ENCODE results near the gene TTC32. TPM values are rescaled to one million over a fixed set of nuclear protein-coding genes. Genes with fewer than 3 reads are reported as not detected.
"Not testable (repeated sequence)": the region's sequence is repeated elsewhere in the genome, so short reads cannot be mapped to it uniquely, and the experiment has no call there.

Gene TTC32
- total RNA-seq, 2 donors from 2014 or later, result 16.6 to 20.6 TPM

DNA sequence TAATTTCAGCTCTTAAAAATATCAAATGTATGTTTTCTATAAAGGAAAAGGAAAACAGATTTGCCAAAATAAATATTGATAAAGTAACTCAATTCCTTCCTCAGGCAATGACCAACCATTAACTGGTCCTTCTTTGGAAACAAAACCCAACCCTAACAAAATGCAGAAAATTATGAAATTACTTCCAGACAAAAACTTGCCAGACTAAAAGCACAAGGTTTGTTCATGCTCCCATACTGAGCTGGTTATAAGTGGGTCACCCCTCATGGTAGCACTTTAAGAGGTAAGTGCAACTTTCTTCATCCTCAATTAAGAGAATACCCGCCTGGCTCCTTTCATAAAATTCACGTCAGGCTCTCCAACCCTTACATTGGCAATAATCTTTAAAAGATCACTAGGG is 31.1 kb upstream of the TTC32 start:
- H3K4me1 ChIP-seq (replicated peaks), result no peaks in the 10 kb centered on the region
- no peaks in the 10 kb centered on the region for H3K27me3 ChIP-seq (replicated peaks; ENCODE audit: insufficient read depth)
- no peak overlapping the region for H3K4me3 ChIP-seq
- TF ChIP-seq POLR2A (IDR thresholded peaks at IDR 0.05), result no peak
- TF ChIP-seq POLR2AphosphoS5 (IDR thresholded peaks at IDR 0.05), result no peak
- TF ChIP-seq, protein P1, sequence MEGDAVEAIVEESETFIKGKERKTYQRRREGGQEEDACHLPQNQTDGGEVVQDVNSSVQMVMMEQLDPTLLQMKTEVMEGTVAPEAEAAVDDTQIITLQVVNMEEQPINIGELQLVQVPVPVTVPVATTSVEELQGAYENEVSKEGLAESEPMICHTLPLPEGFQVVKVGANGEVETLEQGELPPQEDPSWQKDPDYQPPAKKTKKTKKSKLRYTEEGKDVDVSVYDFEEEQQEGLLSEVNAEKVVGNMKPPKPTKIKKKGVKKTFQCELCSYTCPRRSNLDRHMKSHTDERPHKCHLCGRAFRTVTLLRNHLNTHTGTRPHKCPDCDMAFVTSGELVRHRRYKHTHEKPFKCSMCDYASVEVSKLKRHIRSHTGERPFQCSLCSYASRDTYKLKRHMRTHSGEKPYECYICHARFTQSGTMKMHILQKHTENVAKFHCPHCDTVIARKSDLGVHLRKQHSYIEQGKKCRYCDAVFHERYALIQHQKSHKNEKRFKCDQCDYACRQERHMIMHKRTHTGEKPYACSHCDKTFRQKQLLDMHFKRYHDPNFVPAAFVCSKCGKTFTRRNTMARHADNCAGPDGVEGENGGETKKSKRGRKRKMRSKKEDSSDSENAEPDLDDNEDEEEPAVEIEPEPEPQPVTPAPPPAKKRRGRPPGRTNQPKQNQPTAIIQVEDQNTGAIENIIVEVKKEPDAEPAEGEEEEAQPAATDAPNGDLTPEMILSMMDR (IDR thresholded peaks at IDR 0.05), result no peak
- intact Hi-C loops (cut with DNase I), result no loop called here
- no peak for DNase-seq (ENCODE audit: low spot score)
- no peaks in the 10 kb centered on the region for H3K9me3 ChIP-seq
- H3K27ac ChIP-seq, result no peak overlapping the region
- H3K36me3 ChIP-seq, result no peaks in the 10 kb centered on the region
- WGBS, result 70% methylated on average over 2 of the region's 2 CpGs

DNA sequence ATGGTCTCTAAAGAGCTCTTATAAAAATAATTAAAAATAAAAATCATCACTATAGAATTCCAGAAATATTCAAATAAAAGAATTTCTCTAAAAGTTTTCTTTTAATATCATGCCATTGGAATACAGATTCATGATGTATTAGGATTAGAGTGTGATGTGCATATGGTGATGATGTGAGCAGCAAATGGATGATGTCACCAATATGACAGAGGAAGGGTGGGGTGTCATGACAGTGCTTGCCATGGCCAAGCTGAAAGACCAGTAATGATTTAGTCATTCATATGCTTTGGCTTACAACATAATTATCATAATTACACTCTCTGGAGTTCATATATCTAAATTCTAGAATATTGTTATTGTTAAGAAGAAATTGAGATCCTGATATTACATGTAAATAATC is 27.4 kb upstream of the TTC32 start:
- DNase-seq (ENCODE audit: low spot score), result no peak
- intact Hi-C loops (cut with DNase I), result no loop called here
- Histone ChIP-seq H3K27me3 (replicated peaks; ENCODE audit: insufficient read depth) (no peaks in the 10 kb centered on the region), H3K36me3 (no peaks in the 10 kb centered on the region), H3K4me3 (no peak overlapping the region), H3K27ac (no peak overlapping the region), H3K4me1 (replicated peaks) (no peaks in the 10 kb centered on the region), H3K9me3 (no peaks in the 10 kb centered on the region)
- TF ChIP-seq POLR2A (IDR thresholded peaks at IDR 0.05) (no peak), POLR2AphosphoS5 (IDR thresholded peaks at IDR 0.05) (no peak)
- TF ChIP-seq, protein P1 (IDR thresholded peaks at IDR 0.05), result no peak

DNA sequence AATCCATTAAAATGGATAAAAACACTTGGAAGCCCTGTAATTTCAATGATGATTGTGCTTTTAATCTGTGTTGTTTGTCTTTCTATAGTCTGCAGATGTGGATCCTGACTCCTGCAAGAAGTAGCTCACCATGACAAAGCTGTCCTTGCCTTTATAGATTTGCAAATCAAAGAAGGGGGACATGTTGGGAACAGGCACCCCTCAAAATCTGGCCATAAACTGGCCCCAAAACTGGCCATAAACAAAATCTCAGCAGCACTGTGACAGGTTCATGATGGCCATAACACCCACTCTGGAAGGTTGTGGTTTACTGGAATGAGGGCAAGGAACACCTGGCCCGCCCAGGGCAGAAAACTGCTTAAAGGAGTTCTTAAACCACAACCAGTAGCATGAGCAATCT is 26.0 kb upstream of the TTC32 start:
- H3K4me3 ChIP-seq; H3K27me3 ChIP-seq (replicated peaks; ENCODE audit: insufficient read depth); H3K36me3 ChIP-seq; H3K4me1 ChIP-seq (replicated peaks); H3K27ac ChIP-seq; intact Hi-C loops (cut with DNase I); H3K9me3 ChIP-seq; DNase-seq (ENCODE audit: low spot score): not testable (repeated sequence)
- 100% methylated on average over 1 of the region's 1 CpG for WGBS

DNA sequence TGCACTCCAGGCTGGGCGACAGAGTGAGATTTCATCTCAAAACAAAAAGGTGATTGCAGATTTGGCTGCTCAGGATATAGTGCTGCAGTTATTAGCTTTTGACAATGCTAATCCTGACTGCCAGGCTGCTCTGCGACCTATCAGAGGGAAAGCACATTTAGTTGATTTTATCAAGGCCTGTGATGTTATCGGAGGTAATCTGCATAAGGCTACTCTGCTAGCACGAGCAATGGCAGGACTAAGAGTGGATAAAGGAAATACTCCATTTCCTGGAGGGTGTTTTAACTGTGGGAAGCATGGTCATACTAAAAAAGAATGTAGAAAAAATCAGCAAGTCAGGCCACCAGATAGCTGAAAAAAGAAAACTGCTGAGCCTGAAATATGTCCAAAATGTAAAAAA is 22.7 kb upstream of the TTC32 start:
- H3K27ac ChIP-seq; intact Hi-C loops (cut with DNase I); H3K4me3 ChIP-seq; DNase-seq (ENCODE audit: low spot score); H3K9me3 ChIP-seq; H3K27me3 ChIP-seq (replicated peaks; ENCODE audit: insufficient read depth); H3K4me1 ChIP-seq (replicated peaks); H3K36me3 ChIP-seq: not testable (repeated sequence)
- 93% methylated on average over 4 of the region's 4 CpGs for WGBS

DNA sequence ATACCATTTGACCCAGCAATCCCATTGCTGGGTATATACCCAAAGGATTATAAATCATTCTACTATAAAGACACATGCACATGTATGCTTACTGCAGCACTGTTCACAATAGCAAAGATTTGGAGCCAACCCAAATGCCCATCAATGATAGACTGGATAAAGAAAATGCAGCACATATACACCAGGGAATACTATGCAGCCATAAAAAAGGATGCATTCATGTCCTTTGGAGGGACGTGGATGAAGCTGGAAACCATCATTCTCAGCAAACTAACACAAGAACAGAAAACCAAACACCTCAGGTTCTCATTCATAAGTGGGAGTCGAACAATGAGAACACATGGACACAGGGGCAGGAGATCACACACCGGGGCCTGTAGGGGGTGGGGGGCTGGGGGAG is 20.4 kb upstream of the TTC32 start:
- intact Hi-C loops (cut with DNase I); H3K27me3 ChIP-seq (replicated peaks; ENCODE audit: insufficient read depth); H3K4me1 ChIP-seq (replicated peaks); DNase-seq (ENCODE audit: low spot score); H3K27ac ChIP-seq; H3K36me3 ChIP-seq; H3K9me3 ChIP-seq; H3K4me3 ChIP-seq: not testable (repeated sequence)
- 81% methylated on average over 3 of the region's 3 CpGs for WGBS

DNA sequence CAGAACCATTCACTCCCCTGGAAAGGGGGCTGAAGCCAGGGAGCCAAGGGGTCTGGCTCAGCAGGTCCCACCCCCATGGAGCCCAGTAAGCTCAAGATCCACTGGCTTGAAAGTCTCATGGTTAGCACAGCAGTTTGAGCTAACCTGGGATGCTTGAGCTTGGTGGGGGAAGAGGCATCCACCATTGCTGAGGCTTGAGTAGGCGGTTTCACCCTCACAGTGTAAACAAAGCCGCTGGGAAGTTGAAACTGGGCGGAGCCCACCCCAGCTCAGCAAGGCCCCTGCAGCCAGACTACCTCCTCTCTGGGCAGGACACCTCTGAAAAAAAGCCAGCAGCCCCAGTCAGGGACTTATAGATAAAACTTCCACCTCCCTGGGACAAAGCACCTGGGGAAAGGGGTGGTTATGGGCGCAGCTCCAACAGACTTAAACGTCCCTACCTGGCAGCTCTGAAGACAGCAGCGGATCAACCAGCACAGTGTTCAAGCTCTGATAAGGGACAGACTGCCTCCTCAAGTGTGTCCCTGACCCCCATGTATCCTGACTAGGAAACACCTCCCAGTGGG is 14.7 kb upstream of the TTC32 start:
- Histone ChIP-seq H3K36me3 (no peaks in the 10 kb centered on the region), H3K27ac (no peak overlapping the region), H3K4me3 (no peak overlapping the region), H3K27me3 (replicated peaks; ENCODE audit: insufficient read depth) (no peaks in the 10 kb centered on the region), H3K4me1 (replicated peaks) (no peaks in the 10 kb centered on the region), H3K9me3 (no peaks in the 10 kb centered on the region)
- intact Hi-C loops (cut with DNase I), result no loop called here
- TF ChIP-seq POLR2AphosphoS5 (IDR thresholded peaks at IDR 0.05) (no peak), POLR2A (IDR thresholded peaks at IDR 0.05) (no peak)
- TF ChIP-seq, protein P1 (IDR thresholded peaks at IDR 0.05), result no peak
- DNase-seq (ENCODE audit: low spot score), result no peak
- WGBS, result 77% methylated on average over 6 of the region's 6 CpGs

Measured in prostate gland (tissue), 2 donors.